DOHH2 (cell line): Measurements from ENCODE around the gene SLCO3A1.

Experiments
- H3F3A ChIP-seq: fragments of 200-600 bp; sonication (generic), shearing (Covaris generic); 2 replicates; pipeline ENCODE4 v1.6.0; 2016; ENCODE audit warnings: antibody characterized with exemption, mild to moderate bottlenecking; ENCODE audit not compliant: control insufficient read depth, insufficient read depth
- H3K27ac ChIP-seq: fragments of 200-600 bp; sonication (generic); 2 replicates; pipeline ENCODE4 v1.5.1; 2014; ENCODE audit warnings: low read depth, mild to moderate bottlenecking, low read length, moderate library complexity
- H3K27me3 ChIP-seq: fragments of 200-600 bp; sonication (generic); 2 replicates; pipeline ENCODE4 v1.6.1; 2014; ENCODE audit warnings: mild to moderate bottlenecking, low read length, mixed read lengths; ENCODE audit not compliant: control insufficient read depth
- H3K36me3 ChIP-seq: fragments of 200-600 bp; sonication (generic); 2 replicates; pipeline ENCODE4 v1.6.1; 2014; ENCODE audit warnings: mild to moderate bottlenecking, low read length, moderate library complexity, mixed read lengths; ENCODE audit not compliant: control insufficient read depth
- H3K4me1 ChIP-seq: fragments of 200-600 bp; sonication (generic); 2 replicates; pipeline ENCODE4 v1.6.1; 2014; ENCODE audit warnings: mild to moderate bottlenecking, low read length, mixed read lengths; ENCODE audit not compliant: control insufficient read depth
- H3K4me2 ChIP-seq: fragments of 200-600 bp; sonication (generic); 2 replicates; pipeline ENCODE4 v1.6.0; 2014; ENCODE audit warnings: mild to moderate bottlenecking, low read length, moderate library complexity
- H3K4me3 ChIP-seq: fragments of 200-600 bp; sonication (generic); 2 replicates; pipeline ENCODE4 v1.5.1; 2014; ENCODE audit warnings: mild to moderate bottlenecking, low read length, mixed read lengths
- H3K79me2 ChIP-seq: fragments of 200-600 bp; sonication (generic); 2 replicates; pipeline ENCODE4 v1.6.1; 2014; ENCODE audit warnings: mild to moderate bottlenecking, low read length, mixed read lengths; ENCODE audit not compliant: control insufficient read depth
- H3K9me2 ChIP-seq: fragments of 200-600 bp; sonication (generic); replicated peaks from 2 replicates; pipeline ENCODE4 v1.6.1; 2014; ENCODE audit warnings: mild to moderate bottlenecking, low read length, mixed read lengths; ENCODE audit not compliant: control insufficient read depth
- H3K9me3 ChIP-seq: fragments of 200-600 bp; sonication (generic); 2 replicates; pipeline ENCODE4 v1.6.1; 2014; ENCODE audit warnings: antibody characterized with exemption, low read length, mixed read lengths; ENCODE audit not compliant: control insufficient read depth, insufficient read depth
- H4K20me1 ChIP-seq: fragments of 200-600 bp; sonication (generic); 2 replicates; pipeline ENCODE4 v1.6.0; 2014; ENCODE audit warnings: low read depth, mild to moderate bottlenecking, antibody characterized with exemption, low read length, moderate library complexity; ENCODE audit not compliant: control insufficient read depth, insufficient read depth
- CTCF ChIP-seq: fragments of 200-600 bp; sonication (generic); IDR thresholded peaks from one replicate; pipeline ENCODE4 v1.5.1; 2014; ENCODE audit warnings: antibody characterized with exemption, mild to moderate bottlenecking, low read depth, low read length; ENCODE audit not compliant: poor library complexity, severe bottlenecking
- EZH2phosphoT487 ChIP-seq: fragments of 200-600 bp; sonication (generic); IDR thresholded peaks from 2 replicates; pipeline ENCODE4 v1.6.1; 2017; ENCODE audit warnings: borderline replicate concordance, mild to moderate bottlenecking, antibody characterized with exemption, low read length, moderate library complexity, mixed read lengths

SLCO3A1 gene

GRCh38 chr15:91929509-91929908 is 76.0 kb downstream of the SLCO3A1 start:
- H3K36me3 ChIP-seq, result no peaks in the 10 kb centered on the region
- H3K9me2 ChIP-seq, result no peaks in the 10 kb centered on the region
- no peaks in the 10 kb centered on the region for H3K4me1 ChIP-seq
- H3K27me3 ChIP-seq, result no peaks in the 10 kb centered on the region
- H4K20me1 ChIP-seq, result no peaks in the 10 kb centered on the region
- H3K79me2 ChIP-seq, result peaks cover 16% of the 10 kb centered on the region
- H3K9me3 ChIP-seq, result no peaks in the 10 kb centered on the region
- no peak overlapping the region for H3K27ac ChIP-seq
- no peaks in the 10 kb centered on the region for H3F3A ChIP-seq
- TF ChIP-seq CTCF (no peak), EZH2phosphoT487 (no peak)
- no peak overlapping the region for H3K4me2 ChIP-seq
- no peak overlapping the region for H3K4me3 ChIP-seq

GRCh38 chr15:91930092-91930491 is 76.6 kb downstream of the SLCO3A1 start:
- Histone ChIP-seq H4K20me1 (no peaks in the 10 kb centered on the region), H3K4me1 (peaks cover under 1% of the 10 kb centered on the region), H3K9me2 (no peaks in the 10 kb centered on the region), H3K9me3 (no peaks in the 10 kb centered on the region), H3K4me3 (no peak overlapping the region), H3K27me3 (no peaks in the 10 kb centered on the region), H3K4me2 (no peak overlapping the region), H3K79me2 (peaks cover 13% of the 10 kb centered on the region), H3K27ac (no peak overlapping the region), H3K36me3 (no peaks in the 10 kb centered on the region), H3F3A (no peaks in the 10 kb centered on the region)
- no peak for TF ChIP-seq EZH2phosphoT487
- TF ChIP-seq CTCF, result no peak

GRCh38 chr15:91936182-91936775 is 82.8 kb downstream of the SLCO3A1 start:
- H3K9me2 ChIP-seq, result no peaks in the 10 kb centered on the region
- H3K27ac ChIP-seq, result no peak overlapping the region
- peaks cover 9% of the 10 kb centered on the region for H3K79me2 ChIP-seq
- H3F3A ChIP-seq, result no peaks in the 10 kb centered on the region
- H3K4me2 ChIP-seq, result no peak overlapping the region
- H3K4me1 ChIP-seq, result peaks cover 14% of the 10 kb centered on the region
- no peak overlapping the region for H3K4me3 ChIP-seq
- H3K27me3 ChIP-seq, result no peaks in the 10 kb centered on the region
- no peak for TF ChIP-seq CTCF
- TF ChIP-seq EZH2phosphoT487, result no peak
- no peaks in the 10 kb centered on the region for H3K9me3 ChIP-seq
- H3K36me3 ChIP-seq, result no peaks in the 10 kb centered on the region
- no peaks in the 10 kb centered on the region for H4K20me1 ChIP-seq
